Chondrocyte (in vitro differentiated cells): ENCODE results near the gene EVX2. TPM values are rescaled to one million over a fixed set of nuclear protein-coding genes. Genes with fewer than 3 reads are reported as not detected.

Experiments used
- DNase-seq: peaks from one replicate; pipeline ENCODE4 v3.0.0; 2021; ENCODE audit warnings: mixed read lengths, low spot score
- H3K27ac Mint-ChIP-seq: one replicate; pipeline ENCODE4 v1.8.0; 2021; ENCODE audit warnings: mild to moderate bottlenecking, moderate library complexity, mixed read lengths; ENCODE audit not compliant: unreplicated experiment
- H3K27me3 Mint-ChIP-seq: 2 replicates; pipeline ENCODE4 v1.8.0; 2021; ENCODE audit warnings: low read depth, mixed read lengths
- H3K36me3 Mint-ChIP-seq: 2 replicates; pipeline ENCODE4 v1.8.0; 2021; ENCODE audit warnings: low read depth, mixed read lengths
- H3K4me1 Mint-ChIP-seq: 2 replicates; pipeline ENCODE4 v1.8.0; 2021; ENCODE audit warnings: low read depth, mild to moderate bottlenecking, mixed read lengths
- H3K4me3 Mint-ChIP-seq: one replicate; pipeline ENCODE4 v1.8.0; 2021; ENCODE audit warnings: mild to moderate bottlenecking, moderate library complexity, mixed read lengths; ENCODE audit not compliant: unreplicated experiment
- H3K9me3 Mint-ChIP-seq: 2 replicates; pipeline ENCODE4 v1.8.0; 2021; ENCODE audit warnings: low read depth, mixed read lengths
- total RNA-seq: library from RNA; stranded (reverse); gene quantifications from 3 replicates; pipeline ENCODE4 v1.2.1, GENCODE V29; 2021
- TF ChIP-seq, protein P1 (sequence below): fragments of 200-600 bp; sonication (generic); IDR thresholded peaks from 2 replicates; pipeline ENCODE4 v1.5.0; 2021; ENCODE audit warnings: antibody characterized with exemption, mild to moderate bottlenecking, moderate library complexity

EVX2 gene
- total RNA-seq, 1 donor from 2014 or later = not detected

DNA sequence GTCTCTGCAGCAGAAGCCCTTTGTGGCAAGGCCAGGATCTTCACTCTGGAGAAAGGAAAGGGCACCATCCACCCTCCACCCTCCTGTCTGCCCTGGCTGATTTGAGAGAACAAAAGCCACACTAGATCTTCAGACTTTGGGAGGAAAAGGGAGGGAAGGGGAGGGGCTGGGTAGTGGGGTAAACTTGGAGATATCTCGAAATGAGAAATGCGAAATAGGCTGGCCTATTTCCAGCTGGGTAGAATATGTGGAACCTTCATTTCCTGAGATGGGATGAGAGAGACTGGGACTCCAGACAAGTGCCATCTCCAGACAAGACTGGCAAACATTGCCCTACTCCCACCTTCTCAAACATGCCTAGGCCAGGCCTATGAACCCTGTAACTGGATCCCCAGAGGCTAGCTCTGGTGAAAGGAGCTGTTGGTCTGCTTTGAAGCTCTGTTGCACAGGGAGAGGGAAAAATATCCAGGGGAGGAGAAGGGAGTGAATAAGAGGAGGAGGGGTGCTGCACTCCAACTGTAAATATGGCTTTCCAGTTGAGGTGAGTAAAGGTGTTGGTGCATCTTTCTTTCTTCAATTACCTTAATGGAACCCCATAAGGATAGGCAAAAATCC is 17.6 kb upstream of the EVX2 start:
- Mint-ChIP-seq H3K4me1 (peaks cover 34% of the 10 kb centered on the region), H3K4me3 (no peak overlapping the region), H3K9me3 (no peaks in the 10 kb centered on the region), H3K36me3 (peaks cover 3% of the 10 kb centered on the region), H3K27ac (no peak overlapping the region), H3K27me3 (peaks cover 91% of the 10 kb centered on the region)
- DNase-seq = no peak
- TF ChIP-seq, protein P1, sequence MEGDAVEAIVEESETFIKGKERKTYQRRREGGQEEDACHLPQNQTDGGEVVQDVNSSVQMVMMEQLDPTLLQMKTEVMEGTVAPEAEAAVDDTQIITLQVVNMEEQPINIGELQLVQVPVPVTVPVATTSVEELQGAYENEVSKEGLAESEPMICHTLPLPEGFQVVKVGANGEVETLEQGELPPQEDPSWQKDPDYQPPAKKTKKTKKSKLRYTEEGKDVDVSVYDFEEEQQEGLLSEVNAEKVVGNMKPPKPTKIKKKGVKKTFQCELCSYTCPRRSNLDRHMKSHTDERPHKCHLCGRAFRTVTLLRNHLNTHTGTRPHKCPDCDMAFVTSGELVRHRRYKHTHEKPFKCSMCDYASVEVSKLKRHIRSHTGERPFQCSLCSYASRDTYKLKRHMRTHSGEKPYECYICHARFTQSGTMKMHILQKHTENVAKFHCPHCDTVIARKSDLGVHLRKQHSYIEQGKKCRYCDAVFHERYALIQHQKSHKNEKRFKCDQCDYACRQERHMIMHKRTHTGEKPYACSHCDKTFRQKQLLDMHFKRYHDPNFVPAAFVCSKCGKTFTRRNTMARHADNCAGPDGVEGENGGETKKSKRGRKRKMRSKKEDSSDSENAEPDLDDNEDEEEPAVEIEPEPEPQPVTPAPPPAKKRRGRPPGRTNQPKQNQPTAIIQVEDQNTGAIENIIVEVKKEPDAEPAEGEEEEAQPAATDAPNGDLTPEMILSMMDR = no peak

DNA sequence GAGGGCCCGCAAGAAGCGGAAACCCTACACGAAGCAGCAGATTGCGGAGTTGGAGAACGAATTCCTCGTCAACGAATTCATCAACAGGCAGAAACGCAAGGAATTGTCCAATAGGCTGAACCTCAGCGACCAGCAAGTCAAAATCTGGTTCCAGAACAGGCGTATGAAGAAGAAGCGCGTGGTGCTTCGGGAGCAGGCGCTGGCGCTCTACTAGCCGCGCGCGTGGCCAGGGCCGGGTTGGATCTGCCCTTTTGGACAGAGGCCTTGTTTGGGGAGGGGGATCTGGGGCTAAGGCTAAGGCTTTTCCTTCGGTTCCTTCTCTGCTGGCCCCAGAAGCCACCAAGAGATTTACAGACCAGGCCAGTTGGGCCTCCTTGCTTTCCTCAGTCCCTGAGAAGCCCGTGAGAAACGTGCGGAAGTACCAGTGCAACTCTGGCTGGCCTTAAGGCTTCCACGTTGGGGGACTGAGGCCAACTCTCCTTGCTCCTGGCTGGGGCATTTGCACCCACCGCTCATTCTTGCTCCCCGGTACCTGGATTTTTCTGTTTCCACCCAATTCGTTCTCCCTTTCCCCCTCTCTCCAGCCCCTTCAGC is 16.9 kb upstream of the EVX2 start:
- H3K27me3 Mint-ChIP-seq = peaks cover 90% of the 10 kb centered on the region
- no peak overlapping the region for H3K27ac Mint-ChIP-seq
- no peak overlapping the region for H3K4me3 Mint-ChIP-seq
- TF ChIP-seq, protein P1 = no peak
- peaks cover 1% of the 10 kb centered on the region for H3K36me3 Mint-ChIP-seq
- no peaks in the 10 kb centered on the region for H3K9me3 Mint-ChIP-seq
- DNase-seq = peak; percentile 39
- peaks cover 27% of the 10 kb centered on the region for H3K4me1 Mint-ChIP-seq

DNA sequence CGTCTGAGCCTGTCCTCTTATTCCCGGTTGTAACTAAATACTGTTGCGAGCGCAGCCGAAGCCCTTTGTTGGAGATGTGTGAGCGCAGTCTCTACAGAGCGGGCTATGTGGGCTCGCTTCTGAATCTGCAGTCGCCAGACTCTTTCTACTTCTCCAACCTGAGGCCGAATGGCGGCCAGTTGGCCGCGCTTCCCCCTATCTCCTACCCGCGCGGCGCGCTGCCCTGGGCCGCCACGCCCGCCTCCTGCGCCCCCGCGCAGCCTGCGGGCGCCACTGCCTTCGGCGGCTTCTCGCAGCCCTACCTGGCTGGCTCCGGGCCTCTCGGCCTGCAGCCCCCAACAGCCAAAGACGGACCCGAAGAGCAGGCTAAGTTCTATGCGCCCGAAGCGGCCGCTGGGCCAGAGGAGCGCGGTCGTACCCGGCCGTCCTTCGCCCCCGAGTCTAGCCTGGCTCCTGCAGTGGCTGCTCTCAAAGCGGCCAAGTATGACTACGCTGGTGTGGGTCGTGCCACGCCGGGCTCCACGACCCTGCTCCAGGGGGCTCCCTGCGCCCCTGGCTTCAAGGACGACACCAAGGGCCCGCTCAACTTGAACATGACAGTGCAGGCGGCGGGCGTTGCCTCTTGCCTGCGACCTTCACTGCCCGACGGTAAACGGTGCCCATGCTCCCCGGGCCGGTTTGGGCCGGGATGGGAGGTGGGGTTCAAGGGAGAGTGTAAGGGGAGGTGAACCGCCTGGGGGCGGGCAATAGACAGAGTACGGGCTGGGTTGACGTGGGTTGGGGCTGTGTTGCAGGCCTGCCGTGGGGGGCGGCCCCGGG is 16.2 kb upstream of the EVX2 start, which contains the start of gene HOXD12:
TSS of gene HOXD12 (plus strand) at position 68 of the 819 bp plus-strand sequence. CDS start at position 75, 7 bp downstream.
- peak; percentile 77 for DNase-seq
- no peak within 1 kb of the TSS for H3K27ac Mint-ChIP-seq
- TF ChIP-seq, protein P1 = no peak
- peaks cover 1% of the 10 kb centered on the region for H3K36me3 Mint-ChIP-seq
- H3K4me3 Mint-ChIP-seq = no peak within 1 kb of the TSS
- H3K4me1 Mint-ChIP-seq = peaks cover 24% of the 10 kb centered on the region
- H3K9me3 Mint-ChIP-seq = no peaks in the 10 kb centered on the region
- peaks cover 90% of the 10 kb centered on the region for H3K27me3 Mint-ChIP-seq

DNA sequence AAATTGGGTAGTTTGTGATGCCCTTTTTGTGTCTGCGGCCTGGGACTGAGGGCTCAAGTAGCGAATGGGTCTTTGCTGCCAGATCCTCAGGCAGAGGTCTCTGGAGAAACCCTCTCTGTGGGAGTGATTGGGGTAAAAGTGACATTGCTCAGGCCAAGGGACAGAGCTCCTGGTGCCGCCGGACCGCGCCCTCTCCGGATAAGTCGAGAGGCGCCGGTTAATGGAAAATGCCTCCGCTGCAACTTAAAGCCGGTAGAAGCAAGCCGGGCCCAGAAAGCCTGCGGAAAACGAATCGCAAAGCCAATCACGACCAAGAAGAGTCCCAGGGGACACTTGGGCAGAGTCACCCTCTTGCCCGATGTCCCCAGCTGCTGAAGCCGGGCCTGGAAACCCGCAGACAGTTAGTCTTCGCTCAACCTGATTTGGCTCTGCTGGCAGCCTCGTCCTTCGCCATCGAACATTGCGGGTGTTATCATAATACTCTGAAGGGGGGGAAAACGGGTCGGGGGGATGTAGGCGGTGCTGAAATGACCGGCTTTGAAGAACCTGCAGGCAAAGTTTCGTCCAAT is 15.5 kb upstream of the EVX2 start:
- Mint-ChIP-seq H3K4me3 (no peak overlapping the region), H3K36me3 (peaks cover 3% of the 10 kb centered on the region)

More for the DNA sequence above, 15.5 kb upstream of the EVX2 start:
- DNase-seq = peak; percentile 58
- TF ChIP-seq, protein P1 = no peak
- Mint-ChIP-seq H3K27ac (no peak overlapping the region), H3K27me3 (peaks cover 90% of the 10 kb centered on the region), H3K4me1 (peaks cover 19% of the 10 kb centered on the region), H3K9me3 (no peaks in the 10 kb centered on the region)
